GM23338 (cell line): ENCODE data around the gene ALKBH4.
"Not testable (repeated sequence)": the region's sequence is repeated elsewhere in the genome, so short reads cannot be mapped to it uniquely, and the experiment has no call there.

Source experiments
- CTCF ChIP-seq, 2 experiments: fragments of 200-600 bp in 1 of 2; sonication (generic) in 1 of 2; conservative IDR thresholded peaks; 2 replicates each; pipeline versions ENCODE4 v1.5.1 to v1.6.1; 2016 to 2017; ENCODE audit warnings: antibody characterized with exemption in 2 of 2, low read depth in 2 of 2, mild to moderate bottlenecking in 2 of 2, moderate library complexity in 1 of 2
- EZH2phosphoT487 ChIP-seq: fragments of 200-600 bp; sonication (generic); IDR thresholded peaks from one replicate; pipeline ENCODE4 v1.8.1; 2018; ENCODE audit warnings: antibody characterized with exemption; ENCODE audit not compliant: unreplicated experiment

GRCh38 chr7:102481962-102482361, 17.3 kb upstream of the ALKBH4 start:
- TF ChIP-seq CTCF (conservative IDR thresholded peaks at IDR 0.05; ENCODE audit: low read depth in 2 of 2); EZH2phosphoT487: not testable (repeated sequence)
